GM19395 (cell line): Measurements from ENCODE around the gene CFDP1.

ENCODE experiments used
- ATAC-seq: cut with Tn5 transposase; IDR thresholded peaks from one replicate; pipeline ENCODE4 v1.9.1; 2021; ENCODE audit warnings: mild to moderate bottlenecking, moderate library complexity; ENCODE audit not compliant: unreplicated experiment

The CFDP1 gene

DNA sequence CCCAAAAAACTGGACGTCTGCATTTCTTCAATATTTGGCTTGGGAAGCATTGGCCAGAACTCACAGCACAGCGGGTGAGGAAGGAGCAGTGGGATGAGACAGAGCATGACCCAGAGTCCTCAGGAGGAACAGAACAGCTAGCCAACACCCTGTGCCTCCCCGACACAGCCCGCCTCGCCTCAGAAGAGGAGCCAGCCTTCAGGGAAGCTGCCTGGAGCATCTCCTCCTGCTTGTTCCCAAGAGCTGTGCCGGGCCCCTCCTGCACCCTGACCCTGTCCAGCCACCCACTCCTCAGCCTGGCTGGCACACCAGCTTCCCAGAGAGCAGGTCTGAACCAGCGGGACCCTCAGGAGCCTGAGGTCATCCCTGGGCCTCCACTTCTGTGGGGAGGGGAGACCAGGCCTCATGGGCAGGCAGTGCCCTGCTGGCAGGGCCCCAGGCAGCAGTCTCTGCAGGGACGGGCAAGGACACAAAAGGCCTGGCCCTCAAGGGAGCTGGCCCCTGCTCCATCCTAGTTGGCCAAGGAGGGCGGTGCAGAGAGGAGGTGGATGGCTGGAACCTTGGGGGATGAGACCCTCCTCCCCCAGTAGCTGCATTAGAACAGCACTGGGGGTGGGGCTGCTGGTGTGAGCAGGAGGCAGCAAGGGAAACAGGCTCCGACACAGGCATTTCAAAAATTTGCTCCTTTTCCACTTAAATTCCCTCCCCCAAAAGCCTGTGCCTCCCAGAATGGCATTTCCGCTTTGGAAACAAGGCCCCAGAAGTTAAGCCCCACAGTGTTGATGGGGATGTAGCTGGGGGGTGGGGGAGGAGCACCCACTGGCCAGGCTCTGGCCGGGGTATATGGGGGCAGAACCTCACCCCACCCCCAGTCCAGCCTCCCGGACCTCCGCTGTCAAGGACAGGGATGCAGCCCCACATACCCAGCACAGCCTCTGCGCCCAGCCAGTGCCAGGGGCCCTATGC lies 180.1 kb downstream of the CFDP1 start:
- ATAC-seq, result no peak

DNA sequence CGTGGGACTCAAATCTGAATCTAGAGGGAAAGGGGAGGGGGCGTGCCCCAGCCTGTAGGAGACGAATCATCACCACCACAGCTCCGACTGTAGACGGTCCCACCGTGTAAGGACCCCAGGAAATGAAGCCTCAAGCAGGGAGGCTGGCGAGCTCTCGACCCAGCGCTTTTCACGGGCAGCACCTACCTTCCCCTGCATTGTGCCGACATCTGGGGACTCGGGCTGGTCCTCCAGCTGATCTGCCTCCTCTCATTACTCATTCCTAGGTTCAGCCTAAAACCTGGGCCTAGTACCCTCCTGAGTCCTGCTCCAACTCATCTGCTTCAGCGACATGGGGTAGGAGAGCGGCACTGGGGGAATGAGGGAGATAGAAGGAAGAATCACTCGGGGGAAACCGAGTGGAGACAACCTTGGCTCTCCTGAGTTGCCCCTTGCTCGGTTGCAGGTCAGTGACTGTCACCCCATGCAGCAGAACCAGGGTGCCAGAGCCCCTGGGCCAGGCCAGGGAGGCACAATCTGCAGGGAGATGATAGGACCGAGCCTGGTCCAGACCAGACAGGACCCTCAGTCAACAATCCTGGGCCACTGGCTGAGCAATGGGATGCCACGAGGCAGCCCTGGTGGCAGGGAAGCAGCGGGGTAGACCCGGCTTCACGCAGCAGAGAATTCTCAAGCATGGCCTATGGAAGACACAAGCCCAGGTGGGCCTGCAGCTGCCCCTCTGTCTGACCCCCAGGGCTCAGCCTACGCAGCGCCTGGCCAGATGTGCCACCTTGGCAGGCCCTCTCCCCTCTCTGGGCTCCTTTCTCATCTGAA lies 181.0 kb downstream of the CFDP1 start:
- ATAC-seq, result no peak

DNA sequence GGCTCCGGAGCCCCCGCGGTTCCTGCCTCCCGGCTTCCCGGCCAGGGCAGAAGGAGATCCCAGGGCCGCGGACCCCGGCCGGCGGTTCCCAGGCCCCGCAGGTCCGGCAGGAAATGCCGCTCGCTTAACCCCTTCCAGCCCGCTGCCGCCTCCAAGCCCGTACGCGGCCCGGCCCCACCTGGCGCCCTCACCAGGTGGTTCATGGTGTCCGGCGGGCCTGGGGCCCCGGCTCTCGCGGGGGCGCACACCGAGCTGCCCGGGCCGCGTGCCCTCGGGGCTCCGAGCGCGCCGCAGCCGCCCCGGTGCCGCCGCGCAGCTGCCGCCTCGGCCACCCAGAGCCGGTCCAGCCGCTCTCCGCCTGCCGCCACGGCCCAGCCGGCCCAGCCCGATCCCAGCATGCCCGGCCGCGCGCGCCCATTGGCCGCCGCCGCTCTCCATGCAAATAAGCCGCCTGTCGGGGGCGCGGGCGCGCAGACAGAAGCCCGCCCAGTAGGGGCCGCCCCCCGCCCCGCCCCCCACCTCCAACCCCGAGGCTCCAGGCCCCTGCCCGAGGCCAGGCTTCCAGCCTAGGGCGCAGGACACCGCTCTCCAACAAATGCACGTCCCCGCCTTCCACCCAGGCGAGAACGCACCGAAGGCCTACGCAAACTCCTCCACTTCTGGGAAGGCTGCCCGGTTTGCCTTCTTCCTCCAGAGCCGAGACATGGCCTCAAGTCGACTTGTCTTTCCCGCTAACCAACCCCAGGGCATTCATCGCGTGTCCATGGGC lies 181.8 kb downstream of the CFDP1 start, which contains the start of gene BCAR1:
TSS of gene BCAR1 (minus strand) at position 345 of the 769 bp plus-strand sequence. CDS start at position 203, 142 bp downstream.
- peak; percentile 78 for ATAC-seq

DNA sequence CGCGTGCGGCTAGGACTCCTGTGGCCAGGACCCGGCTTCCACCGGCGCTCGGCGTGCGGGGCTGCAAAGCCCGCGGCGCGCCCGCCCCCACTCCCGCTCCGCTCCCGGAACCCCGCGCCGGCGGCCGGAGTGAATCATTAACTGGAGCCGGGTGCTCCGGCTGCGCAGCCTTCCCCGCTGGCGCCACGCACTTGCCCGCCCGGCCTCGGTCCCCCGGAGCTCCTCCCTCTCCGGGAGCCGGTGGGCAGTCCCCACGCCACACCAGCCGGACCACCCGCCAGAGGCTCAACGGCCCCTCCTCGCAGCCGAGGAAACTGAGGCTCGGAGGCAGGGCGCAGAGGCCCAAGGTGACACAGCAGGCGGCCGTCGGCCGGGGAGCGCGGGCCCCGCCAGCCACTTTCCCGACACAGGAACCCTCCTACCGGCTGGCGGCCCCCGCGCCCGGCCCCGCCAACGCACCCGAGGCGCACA lies 182.5 kb downstream of the CFDP1 start:
- ATAC-seq, result peak; percentile 54

DNA sequence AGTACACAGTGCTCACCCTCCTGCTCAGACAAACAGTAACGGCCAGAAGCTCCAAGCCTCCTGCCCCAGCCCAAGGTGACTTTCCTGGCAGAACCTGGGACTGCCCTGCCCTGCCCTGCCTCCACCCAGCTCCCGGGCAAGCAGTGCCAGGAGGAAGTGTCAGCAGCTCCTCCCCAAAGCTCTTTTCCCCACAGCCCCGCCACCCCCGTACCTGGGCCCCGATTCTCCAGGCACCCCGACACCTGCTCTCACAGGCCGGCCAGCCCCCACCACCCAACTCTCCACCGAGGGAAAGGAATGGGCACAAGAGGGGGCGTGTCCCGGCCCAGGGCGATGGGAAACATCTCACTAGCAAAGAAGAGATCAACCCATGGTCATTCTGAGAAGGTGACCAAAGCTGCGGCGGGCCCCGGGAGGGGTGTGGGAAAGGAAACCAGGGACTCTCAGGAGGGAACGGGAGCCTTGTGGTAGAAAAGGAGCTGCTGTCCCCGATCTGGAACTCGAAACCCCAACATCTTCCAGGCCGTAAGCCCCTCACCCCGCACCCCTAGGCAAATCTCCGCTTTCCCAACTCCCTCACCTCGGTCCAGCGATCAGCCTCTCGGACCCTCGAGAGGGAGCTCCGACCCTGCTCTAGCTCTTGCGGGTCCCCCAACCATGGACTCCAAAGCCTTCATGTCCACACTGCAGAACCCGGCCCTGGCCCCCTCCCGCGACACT lies 183.1 kb downstream of the CFDP1 start:
- ATAC-seq, result no peak

DNA sequence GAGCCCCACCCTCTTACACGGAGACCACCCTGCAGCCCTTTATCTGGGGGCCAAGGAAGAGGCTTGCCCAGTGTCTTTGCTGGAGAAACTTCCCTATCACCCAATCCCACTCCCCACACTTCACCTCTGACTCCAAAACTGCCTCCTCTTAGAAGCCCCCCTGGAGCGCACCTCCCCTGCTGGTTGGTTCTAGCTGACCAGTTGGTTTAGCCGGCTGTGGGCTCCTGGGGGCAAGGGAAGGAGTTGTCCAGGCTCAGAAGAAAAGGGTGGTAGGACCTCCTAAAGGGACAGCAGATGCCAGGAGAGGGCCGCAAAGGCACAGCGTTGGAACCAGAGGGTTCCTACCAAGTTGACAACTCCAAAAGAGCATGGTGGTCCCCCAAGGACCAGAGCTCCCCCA lies 183.9 kb downstream of the CFDP1 start:
- ATAC-seq, result no peak

DNA sequence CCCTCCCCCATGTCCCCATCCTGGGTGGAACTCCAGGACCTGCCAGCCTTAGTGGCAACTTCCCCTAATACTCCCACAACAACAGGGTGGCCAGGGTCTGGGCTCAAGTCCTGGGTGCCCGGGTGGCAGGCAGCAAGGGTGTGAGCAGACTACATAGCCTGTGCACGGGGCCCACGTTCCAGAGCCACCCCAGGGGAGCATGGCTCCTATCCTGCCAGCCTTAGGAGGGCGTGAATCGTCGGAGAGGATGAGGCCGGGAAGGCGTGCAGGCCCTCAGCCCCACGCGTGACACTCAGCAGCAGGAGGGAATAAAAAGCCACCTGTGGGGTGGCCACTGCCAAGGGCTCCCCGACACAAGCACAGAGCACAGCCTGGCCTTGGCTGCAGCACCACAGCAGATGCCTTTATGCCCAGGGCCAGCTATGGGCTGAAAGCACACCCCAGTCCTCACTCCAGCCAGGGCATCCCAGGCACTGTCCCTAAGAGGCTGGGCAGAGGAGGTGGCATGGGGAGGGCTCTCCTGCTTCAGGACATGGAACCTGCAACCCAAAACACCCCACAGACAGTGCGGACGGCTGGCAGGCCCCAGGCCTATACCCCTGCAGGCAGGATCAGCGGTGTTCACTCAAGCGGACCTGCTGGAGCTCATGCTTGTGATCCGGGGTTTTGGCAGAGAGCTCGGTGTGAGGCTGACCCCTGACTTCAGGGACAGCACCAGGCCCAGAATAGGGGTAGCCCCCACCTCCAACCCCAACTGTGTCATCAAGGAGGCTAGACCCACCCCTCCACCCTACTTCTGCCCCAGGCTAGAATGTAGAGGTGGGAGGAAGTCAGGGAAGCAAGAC lies 184.5 kb downstream of the CFDP1 start:
- no peak for ATAC-seq

DNA sequence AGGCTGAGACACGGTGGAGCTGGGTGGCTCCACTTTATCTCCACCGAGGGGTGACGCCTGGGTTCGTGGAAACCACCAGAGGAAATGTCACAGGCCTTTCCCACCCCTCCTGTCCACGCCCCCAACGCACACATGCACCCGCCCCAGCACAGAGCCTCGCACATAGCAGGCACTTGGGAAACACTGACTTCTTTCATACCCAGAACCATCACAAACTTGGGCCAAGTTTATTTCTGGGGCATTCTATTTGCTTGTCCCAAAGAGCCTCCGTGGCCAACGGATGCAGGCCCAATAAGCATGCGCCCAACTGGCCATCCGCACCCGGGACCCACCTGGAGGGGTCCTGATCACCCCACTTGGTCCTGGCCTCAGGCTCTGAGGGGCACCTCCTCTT lies 185.2 kb downstream of the CFDP1 start:
- ATAC-seq, result no peak

DNA sequence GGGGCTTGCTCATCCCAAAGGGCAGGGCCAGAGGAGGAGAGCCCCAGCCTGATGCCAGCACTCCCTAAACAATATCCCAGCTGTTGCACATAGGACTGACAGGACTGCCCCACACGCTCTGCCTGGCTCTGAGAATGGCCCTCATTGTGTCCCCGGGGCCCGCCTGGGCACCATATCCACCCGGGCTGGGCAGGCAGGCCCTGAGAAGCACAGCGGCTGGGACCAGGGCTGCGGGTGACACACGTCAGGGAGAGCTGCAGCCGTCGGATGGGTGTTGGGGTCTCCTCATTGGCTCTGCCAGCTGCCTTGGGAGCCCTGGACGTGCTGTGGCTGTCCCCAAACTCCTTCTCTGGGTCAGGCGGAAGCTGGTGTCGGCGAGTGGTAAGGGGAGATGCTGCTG lies 186.1 kb downstream of the CFDP1 start:
- no peak for ATAC-seq

DNA sequence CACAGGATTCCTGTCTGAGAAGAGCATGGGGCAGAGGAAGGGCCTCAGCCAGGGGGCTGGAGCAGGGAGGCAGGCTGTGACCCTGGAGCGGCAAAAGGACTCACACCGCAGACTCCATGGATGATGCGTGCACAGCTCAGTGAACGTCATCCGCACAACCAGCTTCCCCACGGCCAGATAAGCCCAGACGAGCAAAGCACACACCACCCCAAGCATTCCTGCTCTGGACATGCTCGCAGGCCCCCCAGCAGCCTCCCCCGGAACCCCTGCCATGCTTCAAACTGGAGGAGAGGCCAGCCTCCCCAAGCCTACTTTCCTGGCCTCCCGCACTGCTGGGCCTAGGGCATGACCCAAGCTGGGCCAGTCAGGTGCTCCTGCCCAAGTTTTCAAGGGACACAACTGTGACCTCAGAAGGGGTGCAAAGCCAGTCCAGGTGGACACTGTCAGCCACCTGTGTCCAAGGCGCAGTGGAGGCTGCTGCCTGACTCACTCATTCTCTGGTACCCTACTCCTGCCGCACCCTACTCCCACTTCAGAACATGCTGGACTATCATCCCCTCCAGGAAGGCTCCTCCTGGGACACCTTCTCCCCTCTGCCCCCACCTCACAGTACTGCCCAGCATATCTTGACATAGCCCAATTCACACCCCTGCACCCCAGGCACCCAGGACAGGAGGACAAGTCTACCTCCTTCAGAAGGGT lies 186.6 kb downstream of the CFDP1 start:
- ATAC-seq, result no peak

DNA sequence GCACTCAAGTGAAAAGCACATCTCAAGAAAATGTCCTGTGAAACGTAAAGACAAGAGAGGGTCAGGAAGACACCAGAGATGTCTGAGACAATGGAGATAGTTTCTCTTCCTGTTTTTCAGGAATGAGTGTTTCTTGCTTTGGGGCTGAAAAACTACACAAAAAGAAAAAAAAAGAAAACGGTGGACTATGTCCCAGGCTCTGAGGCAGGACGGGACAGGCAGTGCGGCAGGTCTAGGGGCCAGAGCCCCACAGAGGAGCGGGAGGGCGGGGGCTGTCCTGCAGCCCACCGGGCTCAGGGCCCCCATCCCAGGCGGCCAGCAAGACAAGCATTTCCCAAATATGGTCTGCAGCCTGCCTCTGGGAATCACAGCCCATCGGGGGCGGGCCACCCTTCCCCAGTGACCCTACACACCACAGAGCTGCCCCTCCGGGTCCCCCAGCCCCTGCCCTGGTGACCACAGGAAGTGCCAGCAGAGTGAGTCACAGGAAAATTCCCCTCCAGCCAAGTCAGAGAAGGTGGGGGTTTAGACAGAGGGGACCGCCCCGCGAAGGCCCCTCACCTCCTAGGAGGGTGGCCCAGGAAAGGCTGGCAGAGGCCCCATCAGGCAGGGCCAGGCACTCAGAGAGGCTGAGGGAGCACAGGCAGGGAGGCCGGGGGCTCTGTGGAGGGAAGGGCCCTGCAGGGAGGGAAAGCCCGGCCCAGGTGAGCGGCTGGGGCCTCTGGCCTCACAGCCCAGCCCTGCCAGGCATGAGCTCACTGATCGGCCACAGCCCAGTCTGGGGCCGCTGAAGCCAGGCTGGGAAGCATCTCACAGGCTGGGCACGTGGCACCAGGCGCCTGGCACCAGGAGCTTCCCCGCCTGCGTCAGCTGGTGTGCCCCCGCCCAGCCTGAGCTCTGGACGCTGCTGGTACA lies 188.2 kb downstream of the CFDP1 start:
- ATAC-seq, result no peak

DNA sequence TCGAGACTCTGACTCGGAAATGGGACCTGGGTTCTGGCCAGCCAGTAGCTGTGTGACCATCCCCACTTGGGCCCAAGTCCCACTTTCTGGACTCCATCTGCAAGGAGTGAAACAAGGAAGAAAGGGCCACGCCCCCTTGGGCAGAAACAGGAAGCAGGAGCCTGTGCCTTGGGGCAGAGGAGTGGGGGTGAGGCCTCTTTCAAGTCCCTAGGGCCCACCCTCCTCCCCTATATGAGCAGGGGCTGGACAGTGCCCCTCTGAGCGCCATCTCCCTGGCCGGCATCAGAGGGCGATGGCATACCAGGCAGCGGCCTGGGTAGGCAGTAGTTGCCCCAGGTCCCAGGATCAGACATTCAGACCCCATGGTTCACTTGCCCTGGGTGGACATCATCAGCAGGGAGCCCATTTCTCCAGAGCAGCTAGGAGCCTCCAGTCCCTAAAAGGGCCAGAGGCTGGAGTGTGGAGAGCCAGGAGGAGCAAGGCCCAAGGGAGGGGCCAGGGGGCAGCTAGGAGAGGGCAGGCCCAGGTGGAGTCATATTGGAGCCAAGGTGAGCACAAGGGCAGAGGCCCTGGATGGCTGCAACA lies 189.0 kb downstream of the CFDP1 start:
- no peak for ATAC-seq
